Epithelial cell of prostate (primary cell): ENCODE measurements around the gene MLPH.

Source experiments
- DNase-seq: peaks from one replicate; pipeline ENCODE4 v3.0.0-alpha.2; 2011; ENCODE audit warnings: low read depth, low spot score
- H3K27ac ChIP-seq: fragments of 450-650 bp; 2 replicates; pipeline ENCODE4 v1.5.1; 2017; ENCODE audit warnings: mild to moderate bottlenecking

The MLPH gene

GRCh38 chr2:237478095-237478494 is 9.0 kb upstream of the MLPH start:
- DNase-seq, result no peak

GRCh38 chr2:237478979-237479378 is 8.1 kb upstream of the MLPH start:
- DNase-seq, result no peak
- no peak overlapping the region for H3K27ac ChIP-seq

More at GRCh38 chr2:237478095-237478494, 9.0 kb upstream of the MLPH start:
- no peak overlapping the region for H3K27ac ChIP-seq

- H3K27ac ChIP-seq, result no peak overlapping the region
- no peak for DNase-seq
Measured at GRCh38 chr2:237479747-237480146, 7.3 kb upstream of the MLPH start.

GRCh38 chr2:237480556-237480955 is 6.5 kb upstream of the MLPH start:
- no peak overlapping the region for H3K27ac ChIP-seq
- DNase-seq, result no peak

GRCh38 chr2:237480988-237481525 is 6.0 kb upstream of the MLPH start:
- H3K27ac ChIP-seq, result no peak overlapping the region
- no peak for DNase-seq

- DNase-seq, result no peak
- H3K27ac ChIP-seq, result peak overlapping the region; percentile 65
Measured at GRCh38 chr2:237482485-237482884, 4.6 kb upstream of the MLPH start.

GRCh38 chr2:237483018-237483731 is 3.9 kb upstream of the MLPH start:
- H3K27ac ChIP-seq, result peak overlapping the region; percentile 65
- DNase-seq, result no peak

GRCh38 chr2:237485304-237485703 is 1.7 kb upstream of the MLPH start:
- H3K27ac ChIP-seq, result no peak overlapping the region
- no peak for DNase-seq

- H3K27ac ChIP-seq, result no peak overlapping the region
Measured at GRCh38 chr2:237485844-237486243, 1.2 kb upstream of the MLPH start.

GRCh38 chr2:237486334-237486818 is 675 bp upstream of the MLPH start:
- no peak for DNase-seq
- H3K27ac ChIP-seq, result no peak overlapping the region

More at GRCh38 chr2:237485844-237486243, 1.2 kb upstream of the MLPH start:
- DNase-seq, result no peak

- peak overlapping the region; percentile 20 for H3K27ac ChIP-seq
- DNase-seq, result no peak
Measured at GRCh38 chr2:237487496-237487895, 445 bp downstream of the MLPH start.

GRCh38 chr2:237488295-237488694 is 1.2 kb downstream of the MLPH start:
- H3K27ac ChIP-seq, result no peak overlapping the region
- no peak for DNase-seq

- H3K27ac ChIP-seq, result peak overlapping the region; percentile 96
- no peak for DNase-seq
Measured at GRCh38 chr2:237488901-237489860, 2.1 kb downstream of the MLPH start.

- DNase-seq, result no peak
- peak overlapping the region; percentile 96 for H3K27ac ChIP-seq
Measured at GRCh38 chr2:237490009-237490711, 3.1 kb downstream of the MLPH start.

GRCh38 chr2:237490795-237491194 is 3.7 kb downstream of the MLPH start:
- peak overlapping the region; percentile 96 for H3K27ac ChIP-seq
- no peak for DNase-seq

- no peak for DNase-seq
- H3K27ac ChIP-seq, result peak overlapping the region; percentile 96
Measured at GRCh38 chr2:237491515-237492118, 4.6 kb downstream of the MLPH start.

GRCh38 chr2:237492137-237492890 is 5.3 kb downstream of the MLPH start:
- H3K27ac ChIP-seq, result peak overlapping the region; percentile 96
- DNase-seq, result no peak

GRCh38 chr2:237494066-237494465 is 7.0 kb downstream of the MLPH start:
- DNase-seq, result no peak
- H3K27ac ChIP-seq, result no peak overlapping the region

- H3K27ac ChIP-seq, result no peak overlapping the region
Measured at GRCh38 chr2:237495521-237496117, 8.6 kb downstream of the MLPH start.

More at GRCh38 chr2:237495521-237496117, 8.6 kb downstream of the MLPH start:
- DNase-seq, result no peak
